ENCODE measurements around the gene NUP214.

DNA sequence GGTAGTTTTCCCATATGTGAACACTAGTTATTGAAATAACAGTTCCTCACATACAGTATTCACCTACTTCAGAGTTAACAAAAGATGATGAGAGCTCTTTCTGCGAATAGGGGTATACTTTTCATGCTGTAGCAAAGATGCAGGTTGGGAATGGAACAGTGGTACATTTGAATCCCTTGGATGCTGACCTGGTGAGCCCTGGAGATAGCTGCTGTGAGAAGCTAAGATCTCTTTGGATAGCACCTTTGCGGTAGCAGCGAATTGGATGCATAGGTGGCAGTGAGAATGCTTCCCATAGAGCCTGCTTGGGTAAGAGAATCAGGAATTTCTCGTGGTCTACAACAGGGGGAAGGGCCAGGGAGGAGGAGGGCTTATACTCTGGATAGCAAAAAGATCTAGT is 61.2 kb downstream of the NUP214 start:
- TF ChIP-seq CTCF (IDR thresholded peaks at IDR 0.05) (no peak), POLR2A (IDR thresholded peaks at IDR 0.05) (no peak), EP300 (IDR thresholded peaks at IDR 0.05) (no peak)
